ENCODE measurements around the gene FSD1L. TPM values are rescaled to one million over a fixed set of nuclear protein-coding genes. Genes with fewer than 3 reads are reported as not detected.

The FSD1L gene
- total RNA-seq, 1 donor: 6.5 TPM

DNA sequence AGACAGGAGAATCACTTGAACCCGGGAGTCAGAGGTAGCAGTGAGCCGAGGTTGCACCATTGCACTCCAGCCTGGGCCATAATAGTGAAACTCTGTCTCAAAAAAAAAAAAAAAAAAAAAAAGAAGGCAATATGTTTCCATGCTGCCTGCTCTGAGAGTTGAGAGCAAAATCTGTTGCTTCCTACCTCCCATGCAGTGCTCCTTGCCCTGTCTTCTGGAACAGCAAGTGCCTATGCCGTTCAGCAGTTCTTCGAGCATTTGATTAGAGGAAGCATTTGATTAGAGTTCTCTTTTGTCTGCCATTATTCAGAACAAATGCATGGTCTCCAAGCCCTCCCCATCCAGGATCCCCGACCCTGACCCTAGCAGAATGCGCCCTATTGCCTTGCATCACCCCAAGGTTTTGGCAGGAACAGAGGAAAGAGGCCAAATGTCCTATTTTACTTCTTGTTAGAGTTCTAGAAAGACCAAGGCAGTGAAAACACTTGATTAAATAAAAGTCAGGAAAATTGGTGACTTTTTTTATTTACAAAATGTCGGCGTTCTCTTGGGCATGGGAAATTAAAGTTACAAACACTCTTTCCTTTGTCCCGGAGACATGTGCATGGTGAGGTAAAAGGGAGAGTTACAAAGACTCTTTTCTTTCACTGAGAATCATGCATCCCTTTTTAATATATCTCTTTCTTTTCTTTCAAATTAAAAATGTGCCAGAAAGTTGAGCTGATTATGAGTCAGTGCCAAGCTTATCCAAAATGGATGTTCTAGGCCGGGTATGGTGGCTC is 27.8 kb upstream of the FSD1L start:
- DNase-seq (ENCODE audit: insufficient read length, low spot score, missing footprints): no peak
- no peaks in the 10 kb centered on the region for H3K79me2 ChIP-seq (ENCODE audit: insufficient read depth, low read length)
- no peak overlapping the region for H2AFZ ChIP-seq (ENCODE audit: low read length)
- no peaks in the 10 kb centered on the region for H4K20me1 ChIP-seq (ENCODE audit: insufficient read depth, low read length)
- TF ChIP-seq, protein P1, sequence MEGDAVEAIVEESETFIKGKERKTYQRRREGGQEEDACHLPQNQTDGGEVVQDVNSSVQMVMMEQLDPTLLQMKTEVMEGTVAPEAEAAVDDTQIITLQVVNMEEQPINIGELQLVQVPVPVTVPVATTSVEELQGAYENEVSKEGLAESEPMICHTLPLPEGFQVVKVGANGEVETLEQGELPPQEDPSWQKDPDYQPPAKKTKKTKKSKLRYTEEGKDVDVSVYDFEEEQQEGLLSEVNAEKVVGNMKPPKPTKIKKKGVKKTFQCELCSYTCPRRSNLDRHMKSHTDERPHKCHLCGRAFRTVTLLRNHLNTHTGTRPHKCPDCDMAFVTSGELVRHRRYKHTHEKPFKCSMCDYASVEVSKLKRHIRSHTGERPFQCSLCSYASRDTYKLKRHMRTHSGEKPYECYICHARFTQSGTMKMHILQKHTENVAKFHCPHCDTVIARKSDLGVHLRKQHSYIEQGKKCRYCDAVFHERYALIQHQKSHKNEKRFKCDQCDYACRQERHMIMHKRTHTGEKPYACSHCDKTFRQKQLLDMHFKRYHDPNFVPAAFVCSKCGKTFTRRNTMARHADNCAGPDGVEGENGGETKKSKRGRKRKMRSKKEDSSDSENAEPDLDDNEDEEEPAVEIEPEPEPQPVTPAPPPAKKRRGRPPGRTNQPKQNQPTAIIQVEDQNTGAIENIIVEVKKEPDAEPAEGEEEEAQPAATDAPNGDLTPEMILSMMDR (IDR thresholded peaks at IDR 0.05; ENCODE audit: extremely low read depth, low read depth, low read length): no peak
- H3K4me1 ChIP-seq (ENCODE audit: insufficient read depth, low read length): peaks cover 4% of the 10 kb centered on the region
- no peaks in the 10 kb centered on the region for H3K9me3 ChIP-seq (ENCODE audit: low read depth, low read length)
- H3K27ac ChIP-seq (ENCODE audit: low read depth, low read length): no peak overlapping the region
- no peak overlapping the region for H3K4me3 ChIP-seq (ENCODE audit: insufficient read depth, low read length)
- no peaks in the 10 kb centered on the region for H3K36me3 ChIP-seq (ENCODE audit: insufficient read depth, low read length)
- H3K27me3 ChIP-seq (ENCODE audit: insufficient read depth, low read length): no peaks in the 10 kb centered on the region
- H3K4me2 ChIP-seq (ENCODE audit: insufficient read depth, low read length): no peak overlapping the region

DNA sequence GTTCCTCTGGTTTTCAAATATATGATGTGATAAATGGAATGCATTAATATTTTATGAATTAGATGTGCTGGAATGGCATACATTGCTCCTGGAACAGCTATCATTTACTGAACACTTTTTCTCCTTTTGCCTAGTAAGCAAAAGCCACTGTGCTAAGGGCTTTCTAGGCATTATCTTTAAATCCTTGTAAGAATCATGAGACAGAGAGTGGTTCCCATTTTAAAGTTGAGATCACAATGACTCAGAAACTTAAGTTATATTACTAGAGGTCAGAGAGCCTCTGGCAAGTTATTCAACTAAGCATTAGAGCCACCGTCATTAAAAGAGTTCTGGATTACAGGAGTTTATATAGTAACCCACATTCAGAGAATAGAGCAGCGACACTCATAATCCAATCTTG is 26.7 kb upstream of the FSD1L start:
- Histone ChIP-seq H3K36me3 (ENCODE audit: insufficient read depth, low read length) (no peaks in the 10 kb centered on the region), H3K27ac (ENCODE audit: low read depth, low read length) (no peak overlapping the region), H2AFZ (ENCODE audit: low read length) (no peak overlapping the region), H3K79me2 (ENCODE audit: insufficient read depth, low read length) (no peaks in the 10 kb centered on the region), H3K4me2 (ENCODE audit: insufficient read depth, low read length) (no peak overlapping the region), H3K4me3 (ENCODE audit: insufficient read depth, low read length) (no peak overlapping the region), H4K20me1 (ENCODE audit: insufficient read depth, low read length) (no peaks in the 10 kb centered on the region), H3K4me1 (ENCODE audit: insufficient read depth, low read length) (no peaks in the 10 kb centered on the region), H3K9me3 (ENCODE audit: low read depth, low read length) (no peaks in the 10 kb centered on the region), H3K27me3 (ENCODE audit: insufficient read depth, low read length) (no peaks in the 10 kb centered on the region)
- TF ChIP-seq, protein P1 (IDR thresholded peaks at IDR 0.05; ENCODE audit: extremely low read depth, low read depth, low read length): no peak
- no peak for DNase-seq (ENCODE audit: insufficient read length, low spot score, missing footprints)

DNA sequence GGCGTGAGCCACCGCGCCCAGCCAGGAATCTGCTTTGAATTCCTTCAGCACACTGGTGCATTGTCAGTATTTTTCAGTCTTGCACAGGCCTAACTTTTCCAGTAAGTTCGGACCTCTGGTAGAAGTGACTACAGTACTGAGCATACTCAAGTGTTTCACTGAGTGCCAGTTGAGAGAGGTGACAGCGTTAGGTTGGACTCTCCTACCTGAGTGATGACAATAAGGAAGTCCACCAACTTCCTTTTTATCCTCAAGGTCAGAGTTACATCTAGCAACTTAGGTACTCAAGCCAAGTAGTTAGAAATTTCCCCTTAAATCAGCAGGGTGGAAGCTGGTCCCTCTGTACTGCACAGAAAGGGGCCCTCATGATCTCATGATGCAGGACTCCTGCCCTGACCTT is 26.0 kb upstream of the FSD1L start:
- Histone ChIP-seq H3K4me3 (ENCODE audit: insufficient read depth, low read length) (no peak overlapping the region), H3K9me3 (ENCODE audit: low read depth, low read length) (no peaks in the 10 kb centered on the region), H3K4me2 (ENCODE audit: insufficient read depth, low read length) (no peak overlapping the region), H3K27ac (ENCODE audit: low read depth, low read length) (no peak overlapping the region), H3K27me3 (ENCODE audit: insufficient read depth, low read length) (no peaks in the 10 kb centered on the region), H3K79me2 (ENCODE audit: insufficient read depth, low read length) (no peaks in the 10 kb centered on the region), H3K36me3 (ENCODE audit: insufficient read depth, low read length) (no peaks in the 10 kb centered on the region), H2AFZ (ENCODE audit: low read length) (no peak overlapping the region), H4K20me1 (ENCODE audit: insufficient read depth, low read length) (no peaks in the 10 kb centered on the region), H3K4me1 (ENCODE audit: insufficient read depth, low read length) (no peaks in the 10 kb centered on the region)
- no peak for DNase-seq (ENCODE audit: insufficient read length, low spot score, missing footprints)
- TF ChIP-seq, protein P1 (IDR thresholded peaks at IDR 0.05; ENCODE audit: extremely low read depth, low read depth, low read length): no peak

DNA sequence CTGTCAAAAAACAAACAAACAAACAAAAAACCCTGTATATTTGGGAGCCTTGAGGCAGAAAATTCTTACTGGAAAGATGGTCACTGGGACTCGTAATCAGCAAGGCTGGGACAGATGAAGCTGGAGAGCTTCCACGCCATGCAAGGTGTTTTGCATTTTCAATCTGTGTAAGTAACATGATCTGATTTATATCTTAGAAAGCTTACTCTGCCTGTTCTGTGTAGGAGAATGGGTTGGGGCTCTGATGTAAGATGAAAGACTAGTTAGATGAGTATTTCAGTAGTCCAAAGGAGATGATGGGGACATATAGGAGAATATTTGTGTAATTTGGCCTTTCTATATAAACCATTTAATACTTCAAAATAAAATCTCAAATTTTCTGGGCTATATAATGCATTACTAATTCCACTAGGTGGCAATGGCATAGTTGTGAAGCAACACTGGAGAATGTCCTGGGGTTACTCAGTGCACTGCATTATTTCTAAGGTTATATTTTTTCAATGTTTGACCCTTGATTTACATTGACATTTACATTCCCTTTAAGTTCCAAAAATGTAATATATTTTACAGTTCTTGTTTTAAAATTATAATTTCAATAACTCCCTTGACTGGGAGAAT is 21.9 kb upstream of the FSD1L start:
- DNase-seq (ENCODE audit: insufficient read length, low spot score, missing footprints): peak; percentile 90
- Histone ChIP-seq H3K4me1 (ENCODE audit: insufficient read depth, low read length) (no peaks in the 10 kb centered on the region), H3K4me3 (ENCODE audit: insufficient read depth, low read length) (no peak overlapping the region), H4K20me1 (ENCODE audit: insufficient read depth, low read length) (no peaks in the 10 kb centered on the region), H3K36me3 (ENCODE audit: insufficient read depth, low read length) (no peaks in the 10 kb centered on the region), H3K27ac (ENCODE audit: low read depth, low read length) (no peak overlapping the region), H2AFZ (ENCODE audit: low read length) (no peak overlapping the region), H3K79me2 (ENCODE audit: insufficient read depth, low read length) (no peaks in the 10 kb centered on the region), H3K9me3 (ENCODE audit: low read depth, low read length) (no peaks in the 10 kb centered on the region), H3K4me2 (ENCODE audit: insufficient read depth, low read length) (no peak overlapping the region), H3K27me3 (ENCODE audit: insufficient read depth, low read length) (no peaks in the 10 kb centered on the region)
- TF ChIP-seq, protein P1 (IDR thresholded peaks at IDR 0.05; ENCODE audit: extremely low read depth, low read depth, low read length): peak; percentile 63

Measured in osteoblast (primary cell).